ENCODE measurements around the gene RASIP1.
"Not testable (repeated sequence)": the region's sequence is repeated elsewhere in the genome, so short reads cannot be mapped to it uniquely, and the experiment has no call there.

RASIP1 gene

GRCh38 chr19:48735031-48735615 is 5.3 kb downstream of the RASIP1 start:
- DNase-seq (ENCODE audit: low spot score) = peak; percentile 44

- no peak for DNase-seq (ENCODE audit: low spot score)
Observed at GRCh38 chr19:48734625-48735024, 5.8 kb downstream of the RASIP1 start.

GRCh38 chr19:48731452-48731851 is 9.0 kb downstream of the RASIP1 start:
- no peak for DNase-seq (ENCODE audit: low spot score)

- DNase-seq (ENCODE audit: low spot score) = no peak
Observed at GRCh38 chr19:48728911-48729664, 11.3 kb downstream of the RASIP1 start.

GRCh38 chr19:48726556-48726955 is 13.9 kb downstream of the RASIP1 start:
- DNase-seq (ENCODE audit: low spot score) = no peak

GRCh38 chr19:48724796-48725753 is 15.3 kb downstream of the RASIP1 start:
- DNase-seq (ENCODE audit: low spot score) = peak; percentile 76

- DNase-seq (ENCODE audit: low spot score) = no peak
Observed at GRCh38 chr19:48722196-48722708, 18.2 kb downstream of the RASIP1 start.

GRCh38 chr19:48720613-48721296 is 19.7 kb downstream of the RASIP1 start:
- DNase-seq (ENCODE audit: low spot score) = peak; percentile 98

GRCh38 chr19:48720251-48720612 is 20.2 kb downstream of the RASIP1 start:
- DNase-seq (ENCODE audit: low spot score) = no peak

GRCh38 chr19:48719263-48720171 is 20.9 kb downstream of the RASIP1 start, which contains the start of gene MAMSTR:
Gene MAMSTR, minus strand, starts transcription at chr19:48719725. Its CDS starts 694 bp downstream, at chr19:48719031.
- no peak for DNase-seq (ENCODE audit: low spot score)

- no peak for DNase-seq (ENCODE audit: low spot score)
Observed at GRCh38 chr19:48718711-48719231, 21.6 kb downstream of the RASIP1 start.

GRCh38 chr19:48718106-48718505 is 22.3 kb downstream of the RASIP1 start:
- DNase-seq (ENCODE audit: low spot score) = not testable (repeated sequence)

- DNase-seq (ENCODE audit: low spot score) = no peak
Observed at GRCh38 chr19:48716562-48717291, 23.7 kb downstream of the RASIP1 start.

- no peak for DNase-seq (ENCODE audit: low spot score)
Observed at GRCh38 chr19:48715681-48716171, 24.7 kb downstream of the RASIP1 start.

GRCh38 chr19:48714759-48715675 is 25.4 kb downstream of the RASIP1 start:
- DNase-seq (ENCODE audit: low spot score) = no peak

- peak; percentile 100 for DNase-seq (ENCODE audit: low spot score)
Observed at GRCh38 chr19:48713864-48714755, 26.3 kb downstream of the RASIP1 start.
